Ascending aorta (tissue), 2 donors: ENCODE results near the gene SAP130. TPM values are rescaled to one million over a fixed set of nuclear protein-coding genes. Genes with fewer than 3 reads are reported as not detected.

ENCODE experiments used
- DNase-seq, 2 donors: peaks; one replicate each; pipeline ENCODE4 v3.0.0-alpha.2; 2019; ENCODE audit warnings: low spot score in 2 of 2
- H3K27ac ChIP-seq, 2 donors: fragments of 200-600 bp; sonication (generic); one replicate each; pipeline ENCODE4 v1.5.1; 2016 to 2017; ENCODE audit warnings: mild to moderate bottlenecking in 1 of 2
- H3K27me3 ChIP-seq: fragments of 200-600 bp; sonication (generic); one replicate; pipeline ENCODE4 v1.5.1; 2017
- H3K36me3 ChIP-seq, 2 donors: fragments of 200-600 bp; sonication (generic); one replicate each; pipeline ENCODE4 v1.5.1; 2016
- H3K4me1 ChIP-seq, 2 donors: fragments of 200-600 bp; sonication (generic); one replicate each; pipeline ENCODE4 v1.5.1; 2016 to 2017; ENCODE audit warnings: mild to moderate bottlenecking in 1 of 2
- H3K4me3 ChIP-seq, 2 donors: fragments of 200-600 bp; sonication (generic); one replicate each; pipeline ENCODE4 v1.5.1; 2016 to 2017; ENCODE audit warnings: mild to moderate bottlenecking in 1 of 2
- H3K9me3 ChIP-seq, 2 donors: fragments of 200-600 bp; sonication (generic); one replicate each; pipeline ENCODE4 v1.5.1; 2016
- intact Hi-C: fragments of 100-400 bp; cut with DNase I; formaldehyde crosslinking; loops from one replicate; pipeline ENCODE4 v1.15.1; 2023
- total RNA-seq: library from RNA; depleted of rRNA; stranded (reverse); fragments of >200 nt; gene quantifications from one replicate; pipeline ENCODE4 v1.1.0, GENCODE V29; 2016
- TF ChIP-seq, protein P1 (sequence below), 3 experiments: fragments of 200-600 bp in 2 of 3; fragments of 450-650 bp in 1 of 3; sonication (generic) in 2 of 3; IDR thresholded peaks; one replicate each; pipeline ENCODE4 v1.5.1; 2016 to 2019; ENCODE audit warnings: antibody characterized with exemption in 3 of 3, mild to moderate bottlenecking in 1 of 3, moderate library complexity in 1 of 3

SAP130 gene
- total RNA-seq, 1 donor from 2014 or later = 2.8 TPM

- no peaks in the 10 kb centered on the region for H3K4me1 ChIP-seq
- no peak overlapping the region for H3K27ac ChIP-seq
- intact Hi-C loops = no loop called here
- no peak for DNase-seq
- peaks cover 6 to 17% of the 10 kb centered on the region in 2 donors for H3K9me3 ChIP-seq
- no peaks in the 10 kb centered on the region for H3K36me3 ChIP-seq
- H3K27me3 ChIP-seq = no peaks in the 10 kb centered on the region
- TF ChIP-seq, protein P1, sequence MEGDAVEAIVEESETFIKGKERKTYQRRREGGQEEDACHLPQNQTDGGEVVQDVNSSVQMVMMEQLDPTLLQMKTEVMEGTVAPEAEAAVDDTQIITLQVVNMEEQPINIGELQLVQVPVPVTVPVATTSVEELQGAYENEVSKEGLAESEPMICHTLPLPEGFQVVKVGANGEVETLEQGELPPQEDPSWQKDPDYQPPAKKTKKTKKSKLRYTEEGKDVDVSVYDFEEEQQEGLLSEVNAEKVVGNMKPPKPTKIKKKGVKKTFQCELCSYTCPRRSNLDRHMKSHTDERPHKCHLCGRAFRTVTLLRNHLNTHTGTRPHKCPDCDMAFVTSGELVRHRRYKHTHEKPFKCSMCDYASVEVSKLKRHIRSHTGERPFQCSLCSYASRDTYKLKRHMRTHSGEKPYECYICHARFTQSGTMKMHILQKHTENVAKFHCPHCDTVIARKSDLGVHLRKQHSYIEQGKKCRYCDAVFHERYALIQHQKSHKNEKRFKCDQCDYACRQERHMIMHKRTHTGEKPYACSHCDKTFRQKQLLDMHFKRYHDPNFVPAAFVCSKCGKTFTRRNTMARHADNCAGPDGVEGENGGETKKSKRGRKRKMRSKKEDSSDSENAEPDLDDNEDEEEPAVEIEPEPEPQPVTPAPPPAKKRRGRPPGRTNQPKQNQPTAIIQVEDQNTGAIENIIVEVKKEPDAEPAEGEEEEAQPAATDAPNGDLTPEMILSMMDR (IDR thresholded peaks at IDR 0.05) = no peak
- no peak overlapping the region for H3K4me3 ChIP-seq
These were observed 15.2 kb upstream of the SAP130 start for GRCh38 chr2:128043041-128043440.

DNA sequence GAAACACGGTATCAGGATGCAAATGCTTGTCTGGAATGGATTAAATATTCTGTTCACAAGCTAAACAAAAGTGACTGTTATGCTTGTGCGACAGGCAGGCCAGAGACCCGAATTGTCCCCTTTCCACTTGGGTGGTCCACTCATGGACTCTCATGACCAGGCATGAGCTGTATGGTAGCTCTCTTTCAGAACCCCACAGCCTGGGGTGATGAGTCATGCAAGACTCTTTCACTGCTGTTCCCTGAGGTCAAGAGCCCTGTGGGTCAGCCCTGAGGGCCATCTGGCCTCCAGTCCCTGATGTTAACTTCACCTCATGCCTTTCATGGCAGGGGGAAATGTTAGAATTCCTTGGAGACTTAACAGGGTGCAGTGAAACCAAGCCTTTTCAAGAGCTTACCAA lies 13.7 kb upstream of the SAP130 start:
- no peaks in the 10 kb centered on the region for H3K36me3 ChIP-seq
- TF ChIP-seq, protein P1 (IDR thresholded peaks at IDR 0.05) = no peak
- intact Hi-C loops = no loop called here
- H3K9me3 ChIP-seq = peaks cover 6 to 27% of the 10 kb centered on the region in 2 donors
- H3K4me3 ChIP-seq = no peak overlapping the region
- no peaks in the 10 kb centered on the region for H3K27me3 ChIP-seq
- H3K27ac ChIP-seq = no peak overlapping the region
- no peak for DNase-seq
- H3K4me1 ChIP-seq = no peaks in the 10 kb centered on the region

DNA sequence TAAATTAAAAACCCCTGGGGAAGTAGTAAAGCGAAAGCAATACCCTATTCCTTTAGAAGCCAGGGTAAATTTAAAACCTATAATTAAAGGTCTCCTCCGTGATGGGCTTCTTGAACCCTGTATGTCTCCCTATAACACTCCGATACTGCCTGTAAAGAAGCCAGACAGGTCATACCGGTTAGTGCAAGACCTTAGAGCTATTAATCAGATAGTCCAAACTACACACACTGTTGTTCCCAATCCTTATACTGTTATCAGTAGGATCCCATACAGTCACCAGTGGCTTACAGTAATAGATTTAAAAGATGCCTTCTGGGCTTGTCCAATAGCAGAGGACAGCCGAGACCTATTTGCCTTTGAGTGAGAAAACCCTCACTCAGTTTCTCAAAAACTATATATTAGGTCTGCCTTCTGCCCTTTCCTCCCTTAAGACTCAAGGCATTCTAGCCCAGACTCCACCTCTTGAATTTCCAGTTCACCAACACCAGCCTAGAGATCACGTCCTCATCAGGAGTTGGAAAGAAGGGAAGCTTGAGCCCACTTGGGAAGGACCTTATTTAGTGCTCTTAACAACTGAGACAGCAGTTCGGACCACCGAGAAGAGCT lies 12.4 kb upstream of the SAP130 start:
- intact Hi-C loops = no loop called here

DNA sequence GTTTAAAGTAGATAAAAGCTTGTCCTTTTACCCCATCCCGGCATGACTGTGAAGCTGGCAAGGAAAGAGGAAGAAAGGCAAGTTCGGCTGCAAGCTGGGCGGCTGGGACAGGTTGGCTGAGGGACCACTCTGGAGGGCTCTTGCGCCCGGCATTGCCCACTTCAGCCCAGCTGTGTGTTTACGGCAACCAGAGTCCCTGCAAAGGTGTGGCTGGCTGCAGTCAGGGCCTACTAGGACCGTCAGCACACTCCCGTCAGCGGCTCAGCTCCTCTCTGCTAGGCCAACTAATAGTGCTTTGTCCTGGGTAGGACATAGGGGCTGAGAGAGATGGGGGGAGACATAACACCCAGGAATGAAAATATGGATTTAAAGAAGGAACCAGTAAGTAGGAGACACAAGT lies 11.7 kb upstream of the SAP130 start:
- Histone ChIP-seq H3K27me3 (no peaks in the 10 kb centered on the region), H3K9me3 (peaks cover 6 to 32% of the 10 kb centered on the region in 2 donors), H3K36me3 (no peaks in the 10 kb centered on the region), H3K27ac (no peak overlapping the region), H3K4me1 (no peaks in the 10 kb centered on the region), H3K4me3 (no peak overlapping the region)
- TF ChIP-seq, protein P1 (IDR thresholded peaks at IDR 0.05) = no peak
- DNase-seq = no peak
- intact Hi-C loops = no loop called here

More for the DNA sequence above, 12.4 kb upstream of the SAP130 start:
- H3K4me3 ChIP-seq = no peak overlapping the region
- H3K9me3 ChIP-seq = peaks cover 6 to 32% of the 10 kb centered on the region in 2 donors
- TF ChIP-seq, protein P1 (IDR thresholded peaks at IDR 0.05) = no peak
- H3K36me3 ChIP-seq = no peaks in the 10 kb centered on the region
- H3K27me3 ChIP-seq = no peaks in the 10 kb centered on the region
- no peaks in the 10 kb centered on the region for H3K4me1 ChIP-seq
- DNase-seq = no peak
- no peak overlapping the region for H3K27ac ChIP-seq

DNA sequence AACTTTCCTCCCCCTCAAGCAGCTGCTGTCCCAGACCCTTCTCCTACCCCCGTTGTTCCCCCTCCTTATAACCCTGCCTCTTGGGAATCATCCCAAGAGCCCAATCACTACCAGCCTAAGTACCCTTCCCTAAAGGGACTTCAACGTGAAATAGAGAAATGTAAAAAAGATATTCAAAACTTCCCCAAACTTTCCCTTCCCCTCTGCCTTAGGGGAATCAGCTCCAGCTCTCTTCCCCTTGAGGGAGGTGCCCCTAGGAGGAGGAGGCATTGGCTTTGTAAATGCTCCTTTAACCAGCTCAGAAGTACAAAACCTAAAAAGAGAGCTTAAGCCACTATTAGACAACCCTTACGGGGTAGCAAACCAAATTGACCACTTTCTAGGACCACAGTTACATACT lies 10.6 kb upstream of the SAP130 start:
- Histone ChIP-seq H3K27ac (no peak overlapping the region), H3K4me1 (no peaks in the 10 kb centered on the region), H3K36me3 (no peaks in the 10 kb centered on the region), H3K9me3 (peaks cover 0 to 24% of the 10 kb centered on the region in 2 donors), H3K27me3 (no peaks in the 10 kb centered on the region), H3K4me3 (no peak overlapping the region)
- DNase-seq = no peak
- intact Hi-C loops = no loop called here
- TF ChIP-seq, protein P1 (IDR thresholded peaks at IDR 0.05) = no peak

GRCh38 chr2:128037649-128038048 lies 9.8 kb upstream of the SAP130 start:
- H3K27ac ChIP-seq = no peak overlapping the region
- H3K27me3 ChIP-seq = no peaks in the 10 kb centered on the region
- DNase-seq = no peak
- intact Hi-C loops = no loop called here
- TF ChIP-seq, protein P1 (IDR thresholded peaks at IDR 0.05) = no peak
- no peaks in the 10 kb centered on the region for H3K4me1 ChIP-seq
- no peak overlapping the region for H3K4me3 ChIP-seq
- H3K36me3 ChIP-seq = no peaks in the 10 kb centered on the region
- H3K9me3 ChIP-seq = peaks cover 0 to 17% of the 10 kb centered on the region in 2 donors
